HepG2 (cell line): ENCODE results near the gene MED12L. TPM values are rescaled to one million over a fixed set of nuclear protein-coding genes. Genes with fewer than 3 reads are reported as not detected.

Experiments used
- ARID5B ChIP-seq: IDR thresholded peaks from 2 replicates; pipeline ENCODE4 v1.4.0; 2020; ENCODE audit warnings: mild to moderate bottlenecking, missing genetic modification reagents
- CEBPG ChIP-seq: IDR thresholded peaks from 2 replicates; pipeline ENCODE4 v1.6.1; 2016
- FOXJ3 ChIP-seq: sonication (generic); formaldehyde crosslinking; IDR thresholded peaks from 2 replicates; pipeline ENCODE4 v1.4.0; 2020; ENCODE audit warnings: missing genetic modification reagents, mild to moderate bottlenecking, borderline replicate concordance
- FOXM1 ChIP-seq: sonication (generic); formaldehyde crosslinking; IDR thresholded peaks from 2 replicates; pipeline ENCODE4 v1.5.0; 2020; ENCODE audit warnings: missing genetic modification reagents
- HBP1 ChIP-seq: IDR thresholded peaks from 2 replicates; pipeline ENCODE4 v1.6.1; 2016; ENCODE audit warnings: low read depth, control low read depth
- HIC2 ChIP-seq: sonication (generic); formaldehyde crosslinking; IDR thresholded peaks from 2 replicates; pipeline ENCODE4 v1.9.0; 2022; ENCODE audit warnings: low read depth, missing genetic modification reagents
- HOMEZ ChIP-seq: IDR thresholded peaks from 2 replicates; pipeline ENCODE4 v1.6.1; 2016; ENCODE audit warnings: low read depth
- NCOA1 ChIP-seq: sonication (generic); formaldehyde crosslinking; IDR thresholded peaks from 2 replicates; pipeline ENCODE4 v1.9.0; 2021; ENCODE audit warnings: missing genetic modification reagents
- NCOR1 ChIP-seq: fragments of 200-600 bp; sonication (generic); IDR thresholded peaks from 2 replicates; pipeline ENCODE4 v1.7.0; 2017; ENCODE audit warnings: antibody characterized with exemption, low read length, borderline replicate concordance
- NR2F2 ChIP-seq: IDR thresholded peaks from 2 replicates; pipeline ENCODE4 v1.6.1; 2012; ENCODE audit warnings: low read depth, inconsistent platforms, borderline replicate concordance
- PAXIP1 ChIP-seq: sonication (generic); formaldehyde crosslinking; conservative IDR thresholded peaks from 2 replicates; pipeline ENCODE4 v1.4.0; 2020; ENCODE audit warnings: mild to moderate bottlenecking, missing genetic modification reagents, moderate library complexity
- RNF2 ChIP-seq: fragments of 450-650 bp; conservative IDR thresholded peaks from 2 replicates; pipeline ENCODE4 v1.6.1; 2016; ENCODE audit warnings: low read depth
- SALL1 ChIP-seq: sonication (generic); formaldehyde crosslinking; IDR thresholded peaks from 2 replicates; pipeline ENCODE4 v1.8.0; 2022; ENCODE audit warnings: mild to moderate bottlenecking, missing genetic modification reagents
- SOX6 ChIP-seq, 2 experiments: fragments of 450-650 bp in 1 of 2; sonication (generic) in 1 of 2; formaldehyde crosslinking in 1 of 2; IDR thresholded peaks; 2 replicates each; pipeline versions ENCODE4 v1.4.0 to v1.6.1; 2017 to 2020; ENCODE audit warnings: antibody characterized with exemption in 1 of 2, mild to moderate bottlenecking in 1 of 2, missing genetic modification reagents in 1 of 2
- ZBTB7B ChIP-seq: sonication (generic); formaldehyde crosslinking; IDR thresholded peaks from 2 replicates; pipeline ENCODE4 v1.4.0; 2020; ENCODE audit warnings: missing genetic modification reagents
- ZKSCAN8 ChIP-seq: IDR thresholded peaks from 2 replicates; pipeline ENCODE4 v1.6.1; 2016; ENCODE audit warnings: borderline replicate concordance, missing genetic modification reagents, missing compliant biosample characterization
- ZNF256 ChIP-seq: sonication (generic); formaldehyde crosslinking; conservative IDR thresholded peaks from 2 replicates; pipeline ENCODE4 v1.4.0; 2020; ENCODE audit warnings: missing genetic modification reagents
- ZNF558 ChIP-seq: sonication (generic); formaldehyde crosslinking; IDR thresholded peaks from 2 replicates; pipeline ENCODE4 v1.9.0; 2022; ENCODE audit warnings: mild to moderate bottlenecking, missing genetic modification reagents, borderline replicate concordance
- polyA plus RNA-seq, 8 experiments: library from polyadenylated mRNA; depleted of rRNA in 3 of 8; stranded (reverse) in 7 of 8; unstranded in 1 of 8; fragments of >200 nt; fragmentation: Illumina TruSeq in 4 of 8; extraction: Trizol in 4 of 8; gene quantifications; 2 replicates each; pipeline versions ENCODE4 v1.2.1 to v1.2.3, GENCODE V29; 2011 to 2016; ENCODE audit warnings: low read depth in 4 of 8, missing spikeins in 1 of 8, mixed read lengths in 1 of 8; ENCODE audit not compliant: insufficient read depth in 1 of 8
- total RNA-seq, 5 experiments: library from RNA; depleted of rRNA; stranded (reverse); fragments of >200 nt; fragmentation: Illumina TruSeq; extraction: Trizol; gene quantifications; 2 replicates each; pipeline ENCODE4 v1.2.3, GENCODE V29; 2016; ENCODE audit warnings: low read depth in 1 of 5

MED12L gene
- total and polyA plus RNA-seq, 2 of the 13 experiments (the other 11 are each of a cell fraction or from before 2014, with no cell fraction given), result 0.07 to 0.64 TPM

GRCh38 chr3:151175952-151176351 is 90.5 kb downstream of the MED12L start (continued):
- TF ChIP-seq PAXIP1 (CRISPR knock-in tag) (peak; percentile 39; the same call in 1 of the 2 replicates), ZNF558 (CRISPR knock-in tag) (no peak), ZBTB7B (CRISPR knock-in tag) (0 out of 2 replicates have a peak, but pooled peaks have one; percentile 39), FOXJ3 (CRISPR knock-in tag) (peak; percentile 43; the same call in 1 of the 2 replicates), HOMEZ (CRISPR knock-in tag) (0 out of 2 replicates have a peak, but pooled peaks have one; percentile 26), SALL1 (CRISPR knock-in tag) (peak; percentile 46; the same call in 1 of the 2 replicates), FOXM1 (CRISPR knock-in tag) (no peak), ARID5B (peak; percentile 36), ZKSCAN8 (no peak), NCOR1 (peak; percentile 57; the same call in 1 of the 2 replicates), HBP1 (CRISPR knock-in tag) (no peak), NCOA1 (CRISPR knock-in tag) (no peak), HIC2 (CRISPR knock-in tag) (no peak), ZNF256 (CRISPR knock-in tag) (no peak), CEBPG (0 out of 2 replicates have a peak, but pooled peaks have one; percentile 5), RNF2 (no peak), NR2F2 (no peak), SOX6 (IDR thresholded peaks at IDR 0.05) (no peak), SOX6 (CRISPR knock-in tag; IDR thresholded peaks at IDR 0.05) (peak; percentile 50; the same call in 1 of the 2 replicates)
